Measurements from ENCODE around the gene SMYD5. TPM values are rescaled to one million over a fixed set of nuclear protein-coding genes. Genes with fewer than 3 reads are reported as not detected.

The SMYD5 gene
- polyA plus RNA-seq, 1 experiment: 19.5 TPM

DNA sequence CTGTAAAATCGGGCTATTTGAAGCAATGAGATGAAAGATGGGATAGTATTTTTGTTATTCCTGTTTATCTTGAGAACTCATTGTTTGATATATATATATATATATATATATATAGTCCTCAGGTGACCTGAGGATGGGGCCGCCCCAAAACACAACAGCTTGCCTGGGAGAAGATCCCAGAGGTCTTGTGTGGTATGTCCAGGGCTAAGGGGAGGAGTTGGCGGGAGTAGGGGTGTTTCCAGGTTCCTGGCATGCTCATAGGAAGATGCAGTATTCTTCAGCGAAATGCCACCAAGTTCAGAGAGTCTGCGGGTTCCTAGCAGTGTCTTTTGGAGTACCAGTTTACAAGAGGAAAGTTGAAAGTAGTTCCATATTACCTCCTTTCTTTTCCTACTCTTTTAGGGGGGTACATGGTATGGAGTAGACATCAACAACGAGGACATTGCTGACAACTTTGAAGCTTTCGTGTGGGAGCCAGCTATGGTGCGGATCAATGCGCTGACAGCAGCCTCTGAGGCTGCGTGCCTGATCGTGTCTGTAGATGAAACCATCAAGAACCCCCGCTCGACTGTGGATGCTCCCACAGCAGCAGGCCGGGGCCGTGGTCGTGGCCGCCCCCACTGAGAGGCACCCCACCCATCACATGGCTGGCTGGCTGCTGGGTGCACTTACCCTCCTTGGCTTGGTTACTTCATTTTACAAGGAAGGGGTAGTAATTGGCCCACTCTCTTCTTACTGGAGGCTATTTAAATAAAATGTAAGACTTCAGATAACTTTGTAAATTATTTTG is 38.4 kb downstream of the SMYD5 start:
- POLR2A ChIA-PET: no interaction called here
- TF ChIP-seq, protein P1, sequence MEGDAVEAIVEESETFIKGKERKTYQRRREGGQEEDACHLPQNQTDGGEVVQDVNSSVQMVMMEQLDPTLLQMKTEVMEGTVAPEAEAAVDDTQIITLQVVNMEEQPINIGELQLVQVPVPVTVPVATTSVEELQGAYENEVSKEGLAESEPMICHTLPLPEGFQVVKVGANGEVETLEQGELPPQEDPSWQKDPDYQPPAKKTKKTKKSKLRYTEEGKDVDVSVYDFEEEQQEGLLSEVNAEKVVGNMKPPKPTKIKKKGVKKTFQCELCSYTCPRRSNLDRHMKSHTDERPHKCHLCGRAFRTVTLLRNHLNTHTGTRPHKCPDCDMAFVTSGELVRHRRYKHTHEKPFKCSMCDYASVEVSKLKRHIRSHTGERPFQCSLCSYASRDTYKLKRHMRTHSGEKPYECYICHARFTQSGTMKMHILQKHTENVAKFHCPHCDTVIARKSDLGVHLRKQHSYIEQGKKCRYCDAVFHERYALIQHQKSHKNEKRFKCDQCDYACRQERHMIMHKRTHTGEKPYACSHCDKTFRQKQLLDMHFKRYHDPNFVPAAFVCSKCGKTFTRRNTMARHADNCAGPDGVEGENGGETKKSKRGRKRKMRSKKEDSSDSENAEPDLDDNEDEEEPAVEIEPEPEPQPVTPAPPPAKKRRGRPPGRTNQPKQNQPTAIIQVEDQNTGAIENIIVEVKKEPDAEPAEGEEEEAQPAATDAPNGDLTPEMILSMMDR (IDR thresholded peaks at IDR 0.05; ENCODE audit: insufficient read depth, low read depth, low read length): no peak
- Histone ChIP-seq H3K4me3 (ENCODE audit: low read depth, low read length) (no peak overlapping the region), H3K36me3 (ENCODE audit: control insufficient read depth, insufficient read depth, low read length) (peaks cover 37% of the 10 kb centered on the region), H3K27me3 (ENCODE audit: control insufficient read depth, insufficient read depth, low read length) (no peaks in the 10 kb centered on the region)
- DNase-seq (ENCODE audit: low read depth): no peak
- CTCF ChIA-PET: interaction anchor here (0.6 to 2.1 kb wide), 2 partner anchors 18 to 158 kb away, joined by 4 to 5 read pairs; no protein-coding TSS in a partner anchor

DNA sequence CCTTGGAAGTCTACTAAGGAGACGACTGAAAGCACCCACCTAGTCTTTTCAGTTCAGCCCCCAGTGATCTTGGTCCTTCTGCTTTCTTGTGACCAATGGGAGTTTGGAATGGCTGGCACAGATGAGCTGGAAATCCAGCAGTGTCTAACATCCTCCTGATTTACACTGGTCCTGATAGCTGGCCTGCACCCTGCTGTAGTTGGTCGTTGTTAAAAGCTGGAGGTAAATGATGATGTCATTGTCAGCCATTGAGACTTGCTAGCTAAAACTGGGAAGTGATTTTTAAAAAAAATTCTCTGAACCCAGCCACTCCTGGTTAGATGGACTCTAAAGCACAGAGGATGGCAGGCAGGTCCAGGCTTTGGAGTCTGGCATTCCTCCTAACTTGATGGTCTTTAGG is 39.4 kb downstream of the SMYD5 start:
- ChIA-PET POLR2A (no interaction called here), CTCF (interaction anchor here (0.5 to 2.1 kb wide), 2 partner anchors 17 to 924 kb away, joined by 4 to 5 read pairs; no protein-coding TSS in a partner anchor)
- TF ChIP-seq, protein P1 (IDR thresholded peaks at IDR 0.05; ENCODE audit: insufficient read depth, low read depth, low read length): no peak
- Histone ChIP-seq H3K27me3 (ENCODE audit: control insufficient read depth, insufficient read depth, low read length) (no peaks in the 10 kb centered on the region), H3K4me3 (ENCODE audit: low read depth, low read length) (no peak overlapping the region), H3K36me3 (ENCODE audit: control insufficient read depth, insufficient read depth, low read length) (peaks cover 30% of the 10 kb centered on the region)
- DNase-seq (ENCODE audit: low read depth): no peak

DNA sequence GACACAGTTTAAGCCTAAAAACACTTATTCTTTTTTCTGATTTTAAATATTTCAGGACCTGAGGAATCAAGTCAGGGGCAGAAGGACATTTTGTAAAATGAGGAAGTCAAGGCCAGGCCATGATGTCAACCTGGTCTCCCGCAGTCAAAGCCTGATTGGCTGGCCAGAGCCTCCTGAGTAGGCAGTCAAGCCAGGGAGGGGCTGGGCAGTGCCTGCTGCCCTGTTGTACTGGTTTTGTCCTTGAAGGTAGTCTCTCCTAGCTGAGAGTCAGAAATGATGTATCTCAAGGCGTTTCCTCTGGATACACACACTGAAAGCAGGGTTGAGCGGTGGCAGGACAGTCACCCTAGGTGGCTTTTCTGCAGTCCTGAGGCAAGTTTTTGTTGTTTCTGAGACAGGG is 39.9 kb downstream of the SMYD5 start:
- no peak for DNase-seq (ENCODE audit: low read depth)
- ChIA-PET CTCF (interaction anchor here (0.5 to 2.1 kb wide), 2 partner anchors 16 to 924 kb away, joined by 4 to 5 read pairs; no protein-coding TSS in a partner anchor), POLR2A (no interaction called here)
- TF ChIP-seq, protein P1 (IDR thresholded peaks at IDR 0.05; ENCODE audit: insufficient read depth, low read depth, low read length): no peak
- Histone ChIP-seq H3K27me3 (ENCODE audit: control insufficient read depth, insufficient read depth, low read length) (no peaks in the 10 kb centered on the region), H3K4me3 (ENCODE audit: low read depth, low read length) (no peak overlapping the region), H3K36me3 (ENCODE audit: control insufficient read depth, insufficient read depth, low read length) (peaks cover 27% of the 10 kb centered on the region)

DNA sequence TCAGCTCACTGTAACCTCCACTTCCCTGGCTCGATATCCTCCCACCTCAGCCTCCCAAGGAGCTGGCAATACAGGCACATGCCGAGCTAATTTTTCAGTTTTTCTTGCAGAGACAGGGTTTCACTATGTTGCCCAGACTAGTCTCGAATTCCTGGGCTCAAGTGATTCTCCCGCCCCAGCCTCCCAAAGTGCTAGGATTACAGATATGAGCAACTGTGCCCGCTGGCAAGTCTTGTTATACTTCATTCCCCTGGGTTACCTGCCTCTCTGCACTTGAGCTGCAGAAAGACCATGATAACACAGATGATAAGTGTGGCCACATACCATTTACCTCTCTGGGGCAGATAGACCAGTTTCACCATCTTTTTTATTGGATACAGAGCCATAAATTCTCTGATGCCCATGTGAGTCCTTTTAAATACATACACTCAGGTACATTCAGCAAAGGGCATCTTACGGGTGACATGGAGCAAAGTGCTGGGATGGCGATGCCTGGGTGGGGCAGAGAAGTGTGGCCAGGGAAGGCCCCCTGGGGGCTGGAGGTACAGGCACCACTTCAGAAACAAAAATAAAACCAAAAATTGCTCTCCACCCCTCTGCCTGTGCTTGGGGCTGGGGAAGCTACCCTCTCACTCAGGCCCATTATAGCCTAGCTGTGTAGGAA is 40.4 kb downstream of the SMYD5 start:
- Histone ChIP-seq H3K36me3 (ENCODE audit: control insufficient read depth, insufficient read depth, low read length) (peaks cover 24% of the 10 kb centered on the region), H3K27me3 (ENCODE audit: control insufficient read depth, insufficient read depth, low read length) (no peaks in the 10 kb centered on the region), H3K4me3 (ENCODE audit: low read depth, low read length) (no peak overlapping the region)
- TF ChIP-seq, protein P1 (IDR thresholded peaks at IDR 0.05; ENCODE audit: insufficient read depth, low read depth, low read length): no peak
- ChIA-PET POLR2A (no interaction called here), CTCF (interaction anchor here (2.1 kb wide), 1 partner anchor 16 kb away, joined by 4 read pairs; no protein-coding TSS in a partner anchor)
- DNase-seq (ENCODE audit: low read depth): no peak

DNA sequence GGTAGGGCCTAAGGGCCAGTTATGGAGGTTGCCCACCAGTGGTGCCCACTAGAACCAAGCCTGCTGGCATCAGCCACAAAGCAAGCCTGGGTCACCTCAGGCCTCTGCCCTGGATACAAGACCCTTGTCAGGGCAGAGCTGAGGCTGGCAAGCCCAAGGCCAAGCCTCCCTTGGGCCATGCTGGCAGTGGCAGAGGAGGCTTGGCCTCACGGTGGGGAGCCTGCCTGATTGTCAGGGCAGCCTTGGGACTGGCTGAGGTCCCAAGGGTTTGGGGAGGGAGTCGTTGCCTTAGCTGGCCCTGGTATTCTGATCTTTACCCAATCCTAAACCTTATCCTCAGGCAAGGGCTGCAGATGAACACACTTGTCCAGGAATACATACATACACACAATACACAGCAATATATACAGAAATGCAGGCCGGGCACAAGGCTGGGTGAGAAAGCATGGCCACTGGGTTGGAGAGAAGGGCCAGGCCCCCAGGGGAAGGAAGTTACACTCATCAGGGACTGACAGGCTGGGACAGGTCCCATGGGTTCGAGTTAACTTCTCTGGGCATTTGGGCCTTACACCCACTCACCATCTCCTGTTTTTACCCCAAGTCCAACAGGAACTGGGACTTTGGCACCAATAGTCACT is 41.1 kb downstream of the SMYD5 start:
- no peak overlapping the region for H3K4me3 ChIP-seq (ENCODE audit: low read depth, low read length)
- TF ChIP-seq, protein P1 (IDR thresholded peaks at IDR 0.05; ENCODE audit: insufficient read depth, low read depth, low read length): no peak
- ChIA-PET CTCF (no interaction called here), POLR2A (no interaction called here)
- DNase-seq (ENCODE audit: low read depth): no peak
- H3K36me3 ChIP-seq (ENCODE audit: control insufficient read depth, insufficient read depth, low read length): peaks cover 18% of the 10 kb centered on the region
- no peaks in the 10 kb centered on the region for H3K27me3 ChIP-seq (ENCODE audit: control insufficient read depth, insufficient read depth, low read length)

Measured in BJ (cell line).